Neural cell (in vitro differentiated cells): ENCODE measurements around the gene TMTC3. TPM values are rescaled to one million over a fixed set of nuclear protein-coding genes. Genes with fewer than 3 reads are reported as not detected.

Experiments used
- H2AFZ ChIP-seq: fragments of 200-600, 300-800 bp; sonication (generic), shearing (Covaris generic); 2 replicates; pipeline ENCODE4 v1.6.0; 2014; ENCODE audit warnings: low read depth, mild to moderate bottlenecking, antibody characterized with exemption, low read length, moderate library complexity
- H3F3A ChIP-seq: fragments of 200-600 bp; shearing (Covaris generic); 2 replicates; pipeline ENCODE4 v1.6.1; 2016; ENCODE audit warnings: mild to moderate bottlenecking, moderate library complexity, mixed read lengths, antibody characterized with exemption, low read length; ENCODE audit not compliant: insufficient read depth, poor library complexity, severe bottlenecking
- H3K27ac ChIP-seq: fragments of 200-600, 300-800 bp; sonication (generic), shearing (Covaris generic); 2 replicates; pipeline ENCODE4 v1.5.1; 2014; ENCODE audit warnings: mild to moderate bottlenecking, low read length, moderate library complexity
- H3K27me3 ChIP-seq: fragments of 300-800, 200-600 bp; sonication (generic), shearing (Covaris generic); 2 replicates; pipeline ENCODE4 v1.6.0; 2014; ENCODE audit warnings: mild to moderate bottlenecking, low read depth, low read length, moderate library complexity; ENCODE audit not compliant: insufficient read depth
- H3K36me3 ChIP-seq: fragments of 300-800, 200-600 bp; sonication (generic), shearing (Covaris generic); 2 replicates; pipeline ENCODE4 v1.5.1; 2014; ENCODE audit warnings: mild to moderate bottlenecking, antibody characterized with exemption, low read length, moderate library complexity; ENCODE audit not compliant: insufficient read depth
- H3K4me2 ChIP-seq: fragments of 300-800, 200-600 bp; sonication (generic), shearing (Covaris generic); 2 replicates; pipeline ENCODE4 v1.6.0; 2014; ENCODE audit warnings: mild to moderate bottlenecking, low read length
- H3K4me3 ChIP-seq: fragments of 300-800, 200-600 bp; sonication (generic), shearing (Covaris generic); 2 replicates; pipeline ENCODE4 v1.5.1; 2014; ENCODE audit warnings: mild to moderate bottlenecking, low read length, moderate library complexity
- H3K79me2 ChIP-seq: fragments of 200-600 bp; shearing (Covaris generic); replicated peaks from 2 replicates; pipeline ENCODE4 v1.6.0; 2014; ENCODE audit warnings: mild to moderate bottlenecking, low read length, moderate library complexity; ENCODE audit not compliant: insufficient read depth
- H3K9ac ChIP-seq: fragments of 300-800, 200-600 bp; sonication (generic), shearing (Covaris generic); 2 replicates; pipeline ENCODE4 v1.6.1; 2016; ENCODE audit warnings: mild to moderate bottlenecking, low read length, mixed read lengths
- H3K9me2 ChIP-seq: fragments of 200-600 bp; shearing (Covaris generic); 2 replicates; pipeline ENCODE4 v1.6.1; 2016; ENCODE audit warnings: mild to moderate bottlenecking, low read length, mixed read lengths; ENCODE audit not compliant: insufficient read depth
- H3K9me3 ChIP-seq: fragments of 200-600, 300-800 bp; sonication (generic), shearing (Covaris generic); 2 replicates; pipeline ENCODE4 v1.6.1; 2016; ENCODE audit warnings: mild to moderate bottlenecking, mixed run types, low read length, moderate library complexity, mixed read lengths
- H4K20me1 ChIP-seq: fragments of 200-600 bp; shearing (Covaris generic); 2 replicates; pipeline ENCODE4 v1.6.1; 2016; ENCODE audit warnings: mild to moderate bottlenecking, mixed run types; ENCODE audit not compliant: insufficient read depth
- EP300 ChIP-seq: fragments of 450-650 bp; conservative IDR thresholded peaks from 2 replicates; pipeline ENCODE4 v1.6.1; 2014; ENCODE audit warnings: antibody characterized with exemption, mild to moderate bottlenecking, moderate library complexity; ENCODE audit not compliant: poor library complexity, severe bottlenecking
- EZH2 ChIP-seq: fragments of 200-600, 300-800 bp; shearing (Covaris generic), sonication (generic); IDR thresholded peaks from 2 replicates; pipeline ENCODE4 v1.6.1; 2014; ENCODE audit warnings: antibody characterized with exemption, low read length, borderline replicate concordance, mild to moderate bottlenecking; ENCODE audit not compliant: insufficient read depth, poor library complexity, severe bottlenecking
- MXI1 ChIP-seq: fragments of 450-650 bp; conservative IDR thresholded peaks from 2 replicates; pipeline ENCODE4 v1.6.1; 2014; ENCODE audit warnings: antibody characterized with exemption, mild to moderate bottlenecking; ENCODE audit not compliant: poor library complexity, severe bottlenecking
- POLR2AphosphoS5 ChIP-seq: IDR thresholded peaks from 2 replicates; pipeline ENCODE4 v1.6.1; 2012
- RAD21 ChIP-seq: fragments of 450-650 bp; conservative IDR thresholded peaks from 2 replicates; pipeline ENCODE4 v1.6.1; 2014; ENCODE audit warnings: antibody characterized with exemption, mild to moderate bottlenecking, moderate library complexity
- SMC3 ChIP-seq: fragments of 450-650 bp; conservative IDR thresholded peaks from 2 replicates; pipeline ENCODE4 v1.6.1; 2014; ENCODE audit warnings: antibody characterized with exemption, mild to moderate bottlenecking, moderate library complexity; ENCODE audit not compliant: poor library complexity
- TAF1 ChIP-seq: IDR thresholded peaks from 2 replicates; pipeline ENCODE4 v1.6.1; 2012; ENCODE audit warnings: low read depth
- polyA plus RNA-seq: library from polyadenylated mRNA; depleted of rRNA; stranded (reverse); fragments of >200 nt; gene quantifications from 2 replicates; pipeline ENCODE4 v1.2.3, GENCODE V29; 2014
- TF ChIP-seq, protein P1 (sequence below): fragments of 450-650 bp; IDR thresholded peaks from 2 replicates; pipeline ENCODE4 v1.5.1; 2014; ENCODE audit warnings: antibody characterized with exemption, mild to moderate bottlenecking, moderate library complexity; ENCODE audit not compliant: poor library complexity, severe bottlenecking
- TF ChIP-seq, protein P2 (sequence below): IDR thresholded peaks from 2 replicates; pipeline ENCODE4 v1.6.1; 2012; ENCODE audit warnings: borderline replicate concordance

Gene TMTC3
- polyA plus RNA-seq, 1 donor from 2014 or later, result 17.2 TPM

DNA sequence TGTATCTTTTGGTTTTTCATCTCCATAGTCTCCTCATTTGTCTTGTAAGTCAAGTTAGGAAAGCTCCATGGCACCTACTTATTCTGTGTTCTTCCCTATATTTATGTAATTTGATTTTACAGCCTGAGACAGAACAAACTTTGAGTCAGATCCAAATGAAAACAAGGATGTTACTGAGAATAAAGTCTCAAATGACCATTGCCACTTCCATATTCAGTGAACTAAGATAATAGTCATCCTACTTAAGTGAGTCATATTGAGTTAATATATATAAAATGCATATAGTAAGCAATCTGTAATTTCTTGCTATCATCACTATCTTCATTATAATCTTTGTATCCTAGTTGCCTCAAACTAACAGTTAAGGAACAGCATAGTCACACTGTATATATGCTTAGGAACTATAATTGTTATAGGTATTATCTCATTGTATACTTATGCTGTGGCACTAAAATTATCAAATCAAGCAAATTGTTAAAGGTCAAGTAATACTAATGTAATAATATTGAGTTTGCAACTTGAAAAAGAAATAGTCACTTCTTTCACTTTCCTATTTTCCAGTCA is 30.8 kb downstream of the TMTC3 start:
- no peak overlapping the region for H2AFZ ChIP-seq
- peaks cover 13% of the 10 kb centered on the region for H3K36me3 ChIP-seq
- no peak for TF ChIP-seq SMC3
- TF ChIP-seq, protein P1, sequence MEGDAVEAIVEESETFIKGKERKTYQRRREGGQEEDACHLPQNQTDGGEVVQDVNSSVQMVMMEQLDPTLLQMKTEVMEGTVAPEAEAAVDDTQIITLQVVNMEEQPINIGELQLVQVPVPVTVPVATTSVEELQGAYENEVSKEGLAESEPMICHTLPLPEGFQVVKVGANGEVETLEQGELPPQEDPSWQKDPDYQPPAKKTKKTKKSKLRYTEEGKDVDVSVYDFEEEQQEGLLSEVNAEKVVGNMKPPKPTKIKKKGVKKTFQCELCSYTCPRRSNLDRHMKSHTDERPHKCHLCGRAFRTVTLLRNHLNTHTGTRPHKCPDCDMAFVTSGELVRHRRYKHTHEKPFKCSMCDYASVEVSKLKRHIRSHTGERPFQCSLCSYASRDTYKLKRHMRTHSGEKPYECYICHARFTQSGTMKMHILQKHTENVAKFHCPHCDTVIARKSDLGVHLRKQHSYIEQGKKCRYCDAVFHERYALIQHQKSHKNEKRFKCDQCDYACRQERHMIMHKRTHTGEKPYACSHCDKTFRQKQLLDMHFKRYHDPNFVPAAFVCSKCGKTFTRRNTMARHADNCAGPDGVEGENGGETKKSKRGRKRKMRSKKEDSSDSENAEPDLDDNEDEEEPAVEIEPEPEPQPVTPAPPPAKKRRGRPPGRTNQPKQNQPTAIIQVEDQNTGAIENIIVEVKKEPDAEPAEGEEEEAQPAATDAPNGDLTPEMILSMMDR, result no peak
- TF ChIP-seq, protein P2, sequence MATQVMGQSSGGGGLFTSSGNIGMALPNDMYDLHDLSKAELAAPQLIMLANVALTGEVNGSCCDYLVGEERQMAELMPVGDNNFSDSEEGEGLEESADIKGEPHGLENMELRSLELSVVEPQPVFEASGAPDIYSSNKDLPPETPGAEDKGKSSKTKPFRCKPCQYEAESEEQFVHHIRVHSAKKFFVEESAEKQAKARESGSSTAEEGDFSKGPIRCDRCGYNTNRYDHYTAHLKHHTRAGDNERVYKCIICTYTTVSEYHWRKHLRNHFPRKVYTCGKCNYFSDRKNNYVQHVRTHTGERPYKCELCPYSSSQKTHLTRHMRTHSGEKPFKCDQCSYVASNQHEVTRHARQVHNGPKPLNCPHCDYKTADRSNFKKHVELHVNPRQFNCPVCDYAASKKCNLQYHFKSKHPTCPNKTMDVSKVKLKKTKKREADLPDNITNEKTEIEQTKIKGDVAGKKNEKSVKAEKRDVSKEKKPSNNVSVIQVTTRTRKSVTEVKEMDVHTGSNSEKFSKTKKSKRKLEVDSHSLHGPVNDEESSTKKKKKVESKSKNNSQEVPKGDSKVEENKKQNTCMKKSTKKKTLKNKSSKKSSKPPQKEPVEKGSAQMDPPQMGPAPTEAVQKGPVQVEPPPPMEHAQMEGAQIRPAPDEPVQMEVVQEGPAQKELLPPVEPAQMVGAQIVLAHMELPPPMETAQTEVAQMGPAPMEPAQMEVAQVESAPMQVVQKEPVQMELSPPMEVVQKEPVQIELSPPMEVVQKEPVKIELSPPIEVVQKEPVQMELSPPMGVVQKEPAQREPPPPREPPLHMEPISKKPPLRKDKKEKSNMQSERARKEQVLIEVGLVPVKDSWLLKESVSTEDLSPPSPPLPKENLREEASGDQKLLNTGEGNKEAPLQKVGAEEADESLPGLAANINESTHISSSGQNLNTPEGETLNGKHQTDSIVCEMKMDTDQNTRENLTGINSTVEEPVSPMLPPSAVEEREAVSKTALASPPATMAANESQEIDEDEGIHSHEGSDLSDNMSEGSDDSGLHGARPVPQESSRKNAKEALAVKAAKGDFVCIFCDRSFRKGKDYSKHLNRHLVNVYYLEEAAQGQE, result no peak
- TF ChIP-seq MXI1, result no peak
- no peak for TF ChIP-seq POLR2AphosphoS5
- no peak for TF ChIP-seq RAD21
- no peak for TF ChIP-seq TAF1
- no peak for TF ChIP-seq EP300
- TF ChIP-seq EZH2, result no peak
- H3K27ac ChIP-seq, result no peak overlapping the region
- H3F3A ChIP-seq, result no peaks in the 10 kb centered on the region
- no peaks in the 10 kb centered on the region for H3K9me3 ChIP-seq
- H3K9me2 ChIP-seq, result no peaks in the 10 kb centered on the region
- H4K20me1 ChIP-seq, result no peaks in the 10 kb centered on the region
- H3K4me3 ChIP-seq, result no peak overlapping the region
- no peak overlapping the region for H3K9ac ChIP-seq
- H3K4me2 ChIP-seq, result no peak overlapping the region
- H3K79me2 ChIP-seq, result no peaks in the 10 kb centered on the region
- no peaks in the 10 kb centered on the region for H3K27me3 ChIP-seq

DNA sequence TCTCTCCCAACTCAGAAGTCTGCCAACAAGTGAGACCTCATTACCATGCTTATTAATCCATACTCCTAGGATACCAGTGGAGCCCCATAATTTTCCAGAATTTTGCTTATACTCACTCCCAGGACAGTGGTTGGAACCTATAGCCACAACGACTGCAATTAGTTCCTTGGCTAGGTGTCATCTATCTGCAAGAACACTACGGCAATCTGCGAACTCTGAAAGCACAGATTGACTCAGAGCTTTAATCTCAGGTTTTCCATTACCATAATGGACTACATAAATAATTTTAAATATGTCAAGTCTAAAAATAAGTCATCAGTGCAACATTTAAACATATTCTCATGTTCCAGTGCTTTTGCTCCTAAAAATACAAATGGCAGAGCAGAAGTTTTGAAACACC is 33.4 kb downstream of the TMTC3 start:
- H3F3A ChIP-seq, result no peaks in the 10 kb centered on the region
- H4K20me1 ChIP-seq, result no peaks in the 10 kb centered on the region
- no peaks in the 10 kb centered on the region for H3K9me3 ChIP-seq
- H3K79me2 ChIP-seq, result no peaks in the 10 kb centered on the region
- H3K9ac ChIP-seq, result no peak overlapping the region
- no peak overlapping the region for H2AFZ ChIP-seq
- H3K27ac ChIP-seq, result no peak overlapping the region
- no peaks in the 10 kb centered on the region for H3K9me2 ChIP-seq
- peaks cover 13% of the 10 kb centered on the region for H3K36me3 ChIP-seq
- H3K4me3 ChIP-seq, result no peak overlapping the region
- no peak for TF ChIP-seq TAF1
- no peak for TF ChIP-seq MXI1
- TF ChIP-seq EZH2, result no peak
- TF ChIP-seq, protein P1, result no peak
- no peak for TF ChIP-seq EP300
- TF ChIP-seq SMC3, result no peak
- no peak for TF ChIP-seq POLR2AphosphoS5
- no peak overlapping the region for H3K4me2 ChIP-seq
- no peaks in the 10 kb centered on the region for H3K27me3 ChIP-seq
